Epithelial cell of prostate (primary cell): ENCODE data around the gene RDH5.

ENCODE experiments used
- DNase-seq: peaks from one replicate; pipeline ENCODE4 v3.0.0-alpha.2; 2011; ENCODE audit warnings: low read depth, low spot score
- H3K27ac ChIP-seq: fragments of 450-650 bp; 2 replicates; pipeline ENCODE4 v1.5.1; 2017; ENCODE audit warnings: mild to moderate bottlenecking

RDH5 gene

DNA sequence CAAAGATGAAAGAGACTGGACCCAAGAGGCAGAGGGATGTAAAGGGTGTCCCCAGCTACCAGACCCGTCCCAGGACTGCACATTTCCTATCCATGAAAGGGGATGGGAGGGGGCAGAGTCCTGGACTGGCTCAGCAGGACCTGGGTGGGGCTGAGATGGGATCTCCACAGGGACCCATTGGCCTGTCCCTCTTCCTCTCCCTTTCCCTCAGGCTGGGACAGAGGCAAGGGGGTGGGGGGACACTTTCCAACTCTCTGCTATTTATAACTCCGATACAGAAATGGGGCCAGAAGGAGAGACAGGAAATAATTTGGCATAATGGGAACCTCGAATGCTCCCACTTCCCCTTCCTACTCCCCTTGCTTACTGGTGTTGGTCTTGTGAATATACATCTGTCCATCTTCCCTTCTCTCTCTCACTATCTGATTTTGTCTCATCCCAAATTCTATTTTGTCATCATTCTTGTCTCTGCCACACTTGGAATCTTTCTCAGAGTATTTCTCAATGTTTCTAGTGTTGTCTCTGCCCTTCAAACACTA is 11.4 kb upstream of the RDH5 start:
- DNase-seq = no peak
- H3K27ac ChIP-seq = no peak overlapping the region

GRCh38 chr12:55711786-55712553 is 8.2 kb upstream of the RDH5 start:
- no peak overlapping the region for H3K27ac ChIP-seq
- DNase-seq = no peak

DNA sequence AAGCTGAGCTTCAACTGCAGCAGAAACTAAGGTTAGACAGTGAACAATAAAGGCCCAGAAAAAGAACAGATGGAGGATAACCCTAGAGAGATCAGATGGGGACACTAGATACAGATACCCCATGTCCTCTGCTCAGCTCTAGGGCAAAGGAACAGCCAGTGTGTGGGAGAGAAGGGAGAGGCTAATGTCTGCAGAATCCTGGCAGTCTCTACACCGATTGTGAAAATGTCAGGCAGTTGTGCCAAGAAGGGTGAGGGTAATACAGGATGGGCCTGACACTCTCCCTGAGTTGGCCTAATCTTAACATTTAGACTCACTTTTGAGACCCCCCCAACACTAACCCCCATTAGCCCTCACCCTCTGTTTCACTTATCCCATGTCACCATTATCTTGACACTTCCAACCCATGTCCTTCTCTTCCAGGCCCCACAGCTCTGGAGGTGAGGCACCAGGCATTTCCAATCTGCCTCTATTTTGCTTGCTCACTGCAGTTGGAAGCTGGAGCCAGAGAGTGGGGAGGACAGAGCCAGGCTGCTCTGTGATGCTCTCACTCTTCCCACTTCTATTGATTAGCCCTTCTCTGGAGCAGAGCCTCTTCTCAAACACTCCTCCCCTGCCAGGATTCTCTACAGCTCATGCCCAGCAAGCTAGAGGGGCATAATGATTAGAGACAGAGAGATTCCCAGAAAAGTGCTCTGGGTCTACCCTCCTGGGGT is 7.3 kb upstream of the RDH5 start:
- no peak overlapping the region for H3K27ac ChIP-seq

GRCh38 chr12:55713721-55714120 is 6.5 kb upstream of the RDH5 start:
- no peak for DNase-seq
- H3K27ac ChIP-seq = peak overlapping the region; percentile 66

More for the DNA sequence above, 7.3 kb upstream of the RDH5 start:
- DNase-seq = no peak

- H3K27ac ChIP-seq = peak overlapping the region; percentile 91
- DNase-seq = no peak
These were observed 4.9 kb upstream of the RDH5 start for GRCh38 chr12:55715169-55715764.

- H3K27ac ChIP-seq = peak within 1 kb of the TSS; percentile 91
- DNase-seq = no peak
These were observed 4.2 kb upstream of the RDH5 start, which contains the start of gene BLOC1S1 for GRCh38 chr12:55715833-55716581. TSS of gene BLOC1S1 (plus strand) at chr12:55716046. CDS start at chr12:55716052, 6 bp downstream.

- H3K27ac ChIP-seq = peak overlapping the region; percentile 91
- no peak for DNase-seq
These were observed 3.6 kb upstream of the RDH5 start for GRCh38 chr12:55716582-55716957.

DNA sequence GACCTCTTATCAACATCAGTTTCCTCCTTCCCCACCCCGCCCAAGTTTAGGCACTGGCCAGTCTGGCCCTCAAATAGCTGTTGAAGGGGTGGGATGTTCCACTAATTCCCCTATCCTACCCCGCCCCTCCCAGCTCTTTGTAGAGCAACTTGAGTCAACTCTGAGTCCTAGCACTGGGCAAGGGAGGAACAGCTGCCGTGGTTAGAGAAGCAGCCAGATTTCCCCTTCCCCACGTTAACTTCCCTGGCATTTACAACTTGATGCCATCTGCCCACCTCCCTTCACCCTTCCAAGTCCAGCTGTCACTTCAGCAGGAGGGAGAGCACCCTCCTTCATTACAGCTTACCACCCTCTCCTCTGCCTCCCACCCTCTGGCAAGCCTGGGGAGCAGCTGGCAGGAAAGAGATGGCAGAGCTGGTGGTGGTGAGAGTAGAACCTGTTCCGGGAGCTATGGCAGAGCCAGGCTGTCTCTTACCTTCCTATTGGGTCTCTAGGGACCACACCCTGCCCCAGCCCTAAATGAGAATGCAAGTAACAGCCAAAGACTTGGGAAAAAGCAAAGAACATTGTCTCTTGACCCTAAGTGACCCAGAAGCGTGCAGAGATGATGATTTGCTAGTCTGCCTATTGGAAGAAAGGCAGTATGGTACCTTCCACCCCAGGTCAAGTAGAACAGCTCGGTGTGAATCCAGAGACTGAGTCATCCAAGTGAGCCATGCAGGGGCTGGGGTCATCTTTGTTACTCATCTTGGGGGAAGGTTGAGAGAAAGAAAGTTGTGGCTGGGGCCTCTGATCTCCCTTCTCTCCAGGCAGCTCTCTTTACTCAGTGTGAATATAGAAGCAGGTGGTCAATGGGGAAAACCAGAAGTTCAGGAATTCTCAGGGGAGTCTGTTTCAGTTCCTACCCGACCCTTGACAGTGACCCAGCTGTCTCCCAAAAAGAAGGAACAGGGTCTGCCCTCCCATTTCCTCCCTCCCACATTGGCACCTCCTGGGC is 2.9 kb upstream of the RDH5 start:
- DNase-seq = no peak
- peak overlapping the region; percentile 91 for H3K27ac ChIP-seq

- H3K27ac ChIP-seq = peak overlapping the region; percentile 91
- no peak for DNase-seq
These were observed 2.2 kb upstream of the RDH5 start for GRCh38 chr12:55718015-55718414.

DNA sequence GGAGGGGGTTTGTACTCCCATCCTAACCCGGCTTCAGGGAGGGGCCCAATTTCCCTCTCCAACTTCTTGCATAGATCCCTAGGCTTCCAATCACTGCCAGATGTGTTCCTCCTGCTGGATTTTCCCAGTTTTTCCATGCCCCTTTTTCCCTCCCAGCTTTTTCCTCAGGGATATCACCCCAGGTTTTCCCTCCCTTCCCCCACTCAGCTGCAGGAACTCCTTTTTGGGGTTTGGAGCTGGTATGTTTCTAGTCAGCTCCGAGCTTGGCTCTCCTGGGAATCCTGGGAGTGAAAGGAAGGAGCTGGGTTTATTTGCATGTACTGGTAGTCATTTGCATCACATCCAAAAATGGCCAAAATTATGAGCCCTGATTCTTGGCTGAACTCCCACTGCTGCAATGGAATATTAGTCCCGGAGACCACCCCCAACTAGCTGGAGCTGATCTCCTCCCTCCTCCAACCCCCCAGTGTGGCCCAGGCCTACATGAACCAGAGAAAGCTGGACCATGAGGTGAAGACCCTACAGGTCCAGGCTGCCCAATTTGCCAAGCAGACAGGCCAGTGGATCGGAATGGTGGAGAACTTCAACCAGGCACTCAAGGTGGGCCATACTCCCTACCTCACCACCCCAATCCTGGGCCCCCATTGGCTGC is 1.4 kb upstream of the RDH5 start:
- no peak overlapping the region for H3K27ac ChIP-seq
- no peak for DNase-seq

GRCh38 chr12:55719371-55719770 is 822 bp upstream of the RDH5 start:
- H3K27ac ChIP-seq = no peak overlapping the region
- DNase-seq = no peak

- peak overlapping the region; percentile 49 for H3K27ac ChIP-seq
- DNase-seq = no peak
These were observed 776 bp downstream of the RDH5 start for GRCh38 chr12:55720894-55721444.

DNA sequence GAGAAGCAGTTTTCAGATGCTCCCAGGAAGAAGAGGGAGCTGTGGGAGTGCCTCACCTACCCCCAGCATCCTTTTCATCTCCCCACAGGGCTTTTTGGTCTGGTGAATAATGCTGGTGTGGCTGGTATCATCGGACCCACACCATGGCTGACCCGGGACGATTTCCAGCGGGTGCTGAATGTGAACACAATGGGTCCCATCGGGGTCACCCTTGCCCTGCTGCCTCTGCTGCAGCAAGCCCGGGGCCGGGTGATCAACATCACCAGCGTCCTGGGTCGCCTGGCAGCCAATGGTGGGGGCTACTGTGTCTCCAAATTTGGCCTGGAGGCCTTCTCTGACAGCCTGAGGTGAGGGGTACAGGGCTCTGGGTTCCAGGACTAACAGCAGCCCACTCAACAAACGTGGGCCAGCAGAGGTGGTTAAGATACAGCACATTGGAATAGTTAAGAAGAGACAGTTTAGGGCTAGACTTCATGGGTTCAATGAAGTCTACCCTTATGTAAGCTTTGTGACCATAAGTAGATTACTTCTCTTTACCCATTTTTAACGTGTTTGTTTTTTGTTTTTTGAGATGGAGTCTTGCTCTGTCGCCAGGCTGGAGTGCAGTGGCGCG is 1.5 kb downstream of the RDH5 start:
- H3K27ac ChIP-seq = peak overlapping the region; percentile 49
- no peak for DNase-seq

DNA sequence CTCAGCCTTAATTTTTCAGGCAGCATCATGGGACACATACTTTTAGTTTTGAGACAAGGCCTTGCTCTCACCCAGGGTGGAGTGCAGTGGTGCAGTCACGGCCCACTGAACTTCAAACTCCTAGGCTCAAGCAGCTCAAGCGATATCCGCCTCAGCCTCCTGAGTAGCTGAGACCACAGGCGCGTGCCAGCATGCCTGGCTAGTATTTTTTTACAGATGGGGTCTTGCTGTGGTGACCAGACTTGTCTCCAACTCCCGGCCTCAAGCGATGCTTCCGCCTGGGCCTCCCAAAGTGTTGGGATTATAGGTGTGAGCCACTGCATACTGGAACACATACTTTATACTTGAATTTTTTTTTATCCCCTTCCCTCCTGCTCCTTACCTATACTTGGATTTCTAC is 2.8 kb downstream of the RDH5 start:
- no peak overlapping the region for H3K27ac ChIP-seq
- DNase-seq = no peak

GRCh38 chr12:55723516-55724225 is 3.5 kb downstream of the RDH5 start:
- no peak for DNase-seq
- H3K27ac ChIP-seq = no peak overlapping the region

DNA sequence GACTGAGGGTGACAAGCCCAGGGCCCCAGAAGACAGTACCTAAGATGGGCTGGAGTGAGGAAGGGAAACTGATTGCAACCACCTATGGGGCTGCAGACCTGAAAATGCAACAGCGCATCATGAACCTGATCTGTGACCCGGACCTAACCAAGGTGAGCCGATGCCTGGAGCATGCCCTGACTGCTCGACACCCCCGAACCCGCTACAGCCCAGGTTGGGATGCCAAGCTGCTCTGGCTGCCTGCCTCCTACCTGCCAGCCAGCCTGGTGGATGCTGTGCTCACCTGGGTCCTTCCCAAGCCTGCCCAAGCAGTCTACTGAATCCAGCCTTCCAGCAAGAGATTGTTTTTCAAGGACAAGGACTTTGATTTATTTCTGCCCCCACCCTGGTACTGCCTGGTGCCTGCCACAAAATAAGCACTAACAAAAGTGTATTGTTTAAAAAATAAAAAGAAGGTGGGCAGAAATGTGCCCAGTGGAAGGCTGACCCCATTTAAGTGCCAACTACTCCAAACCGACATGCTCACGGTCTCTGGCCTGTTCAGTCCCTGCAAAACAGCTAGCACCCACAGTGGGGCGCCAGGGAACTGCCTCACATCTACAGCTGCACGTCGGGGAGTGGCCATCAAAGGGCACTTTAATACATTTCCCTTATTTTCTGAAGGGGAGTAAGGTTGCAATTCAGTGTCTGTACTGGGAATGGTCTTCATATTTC is 4.2 kb downstream of the RDH5 start:
- DNase-seq = no peak
- no peak overlapping the region for H3K27ac ChIP-seq

DNA sequence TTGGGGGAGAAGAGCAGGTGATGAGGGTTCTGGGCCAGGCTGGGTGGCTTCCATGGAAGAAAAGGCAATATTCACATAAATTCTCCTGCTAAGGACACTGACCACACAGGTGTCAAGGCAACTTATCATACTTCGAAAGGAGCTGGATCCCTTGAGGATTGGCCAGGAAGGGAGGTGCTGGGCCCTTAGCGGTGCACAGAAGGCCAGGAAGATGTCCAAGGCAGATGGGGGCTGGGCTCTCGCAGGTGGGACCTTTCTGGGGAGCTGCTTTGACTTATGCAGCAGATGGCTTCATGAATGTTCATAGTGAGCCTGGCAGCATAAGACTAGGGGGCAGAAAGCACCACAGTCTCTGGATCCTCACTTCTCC is 4.7 kb downstream of the RDH5 start:
- no peak overlapping the region for H3K27ac ChIP-seq
- no peak for DNase-seq
